ENCODE data around the gene TOR4A. TPM values are rescaled to one million over a fixed set of nuclear protein-coding genes. Genes with fewer than 3 reads are reported as not detected.

Gene TOR4A
- total and polyA plus RNA-seq, 2 experiments from 2014 or later = 2.0 to 19.0 TPM

Other genes with a start within 250 kb of the TOR4A start
- 14.2 and 16.0 TPM in 2 replicates for gene ABCA2, start 249.5 kb upstream of the TOR4A start, total RNA-seq (2014; rRNA removed; shearing (Covaris generic))
- 5.6 and 7.0 TPM in 2 replicates for gene ABCA2, start 249.5 kb upstream of the TOR4A start, polyA plus RNA-seq (2016; fragmentation: Nextera tagmentation; extraction: Ambion mirVana)
- gene FUT7, start 245.6 kb upstream of the TOR4A start, total RNA-seq (2014; rRNA removed; shearing (Covaris generic)) = not detected in 2 replicates
- gene FUT7, start 245.6 kb upstream of the TOR4A start, polyA plus RNA-seq (2016; fragmentation: Nextera tagmentation; extraction: Ambion mirVana) = not detected in 2 replicates
- gene NPDC1, start 231.5 kb upstream of the TOR4A start, total RNA-seq (2014; rRNA removed; shearing (Covaris generic)) = 26.2 and 34.3 TPM in 2 replicates
- gene NPDC1, start 231.5 kb upstream of the TOR4A start, polyA plus RNA-seq (2016; fragmentation: Nextera tagmentation; extraction: Ambion mirVana) = 35.5 and 36.7 TPM in 2 replicates
- gene ENTPD2, start 223.7 kb upstream of the TOR4A start, total RNA-seq (2014; rRNA removed; shearing (Covaris generic)) = 1.1 and 1.9 TPM in 2 replicates
- 1.8 and 2.9 TPM in 2 replicates for gene ENTPD2, start 223.7 kb upstream of the TOR4A start, polyA plus RNA-seq (2016; fragmentation: Nextera tagmentation; extraction: Ambion mirVana)
- 55.1 and 60.3 TPM in 2 replicates for gene SAPCD2, start 207.2 kb upstream of the TOR4A start, total RNA-seq (2014; rRNA removed; shearing (Covaris generic))
- 13.4 and 14.5 TPM in 2 replicates for gene SAPCD2, start 207.2 kb upstream of the TOR4A start, polyA plus RNA-seq (2016; fragmentation: Nextera tagmentation; extraction: Ambion mirVana)
- gene UAP1L1, start 200.2 kb upstream of the TOR4A start, total RNA-seq (2014; rRNA removed; shearing (Covaris generic)) = 5.5 and 8.1 TPM in 2 replicates
- gene UAP1L1, start 200.2 kb upstream of the TOR4A start, polyA plus RNA-seq (2016; fragmentation: Nextera tagmentation; extraction: Ambion mirVana) = 2.5 and 3.4 TPM in 2 replicates
- gene MAN1B1, start 190.7 kb upstream of the TOR4A start, total RNA-seq (2014; rRNA removed; shearing (Covaris generic)) = 35.7 and 39.9 TPM in 2 replicates
- gene MAN1B1, start 190.7 kb upstream of the TOR4A start, polyA plus RNA-seq (2016; fragmentation: Nextera tagmentation; extraction: Ambion mirVana) = 15.7 and 18.2 TPM in 2 replicates
- 9.7 and 19.7 TPM in 2 replicates for gene DPP7, start 163.0 kb upstream of the TOR4A start, total RNA-seq (2014; rRNA removed; shearing (Covaris generic))
- gene DPP7, start 163.0 kb upstream of the TOR4A start, polyA plus RNA-seq (2016; fragmentation: Nextera tagmentation; extraction: Ambion mirVana) = 25.2 and 26.8 TPM in 2 replicates
- 2.1 and 5.5 TPM in 2 replicates for gene GRIN1, start 138.6 kb upstream of the TOR4A start, total RNA-seq (2014; rRNA removed; shearing (Covaris generic))
- 2.5 and 2.7 TPM in 2 replicates for gene GRIN1, start 138.6 kb upstream of the TOR4A start, polyA plus RNA-seq (2016; fragmentation: Nextera tagmentation; extraction: Ambion mirVana)
- 0.16 and 0.21 TPM in 2 replicates for gene LRRC26, start 107.7 kb upstream of the TOR4A start, total RNA-seq (2014; rRNA removed; shearing (Covaris generic))
- 3.0 and 4.3 TPM in 2 replicates for gene LRRC26, start 107.7 kb upstream of the TOR4A start, polyA plus RNA-seq (2016; fragmentation: Nextera tagmentation; extraction: Ambion mirVana)
- not detected in 2 replicates for gene TMEM210, start 105.7 kb upstream of the TOR4A start, total RNA-seq (2014; rRNA removed; shearing (Covaris generic))
- not detected in 2 replicates for gene TMEM210, start 105.7 kb upstream of the TOR4A start, polyA plus RNA-seq (2016; fragmentation: Nextera tagmentation; extraction: Ambion mirVana)
- gene ANAPC2, start 89.2 kb upstream of the TOR4A start, total RNA-seq (2014; rRNA removed; shearing (Covaris generic)) = 41.5 and 42.9 TPM in 2 replicates
- gene ANAPC2, start 89.2 kb upstream of the TOR4A start, polyA plus RNA-seq (2016; fragmentation: Nextera tagmentation; extraction: Ambion mirVana) = 16.4 and 19.2 TPM in 2 replicates
- gene SSNA1, start 89.0 kb upstream of the TOR4A start, total RNA-seq (2014; rRNA removed; shearing (Covaris generic)) = 91.5 and 132 TPM in 2 replicates
- gene SSNA1, start 89.0 kb upstream of the TOR4A start, polyA plus RNA-seq (2016; fragmentation: Nextera tagmentation; extraction: Ambion mirVana) = 154 TPM in 2 replicates
- gene TPRN, start 77.0 kb upstream of the TOR4A start, total RNA-seq (2014; rRNA removed; shearing (Covaris generic)) = 29.2 and 29.3 TPM in 2 replicates
- gene TPRN, start 77.0 kb upstream of the TOR4A start, polyA plus RNA-seq (2016; fragmentation: Nextera tagmentation; extraction: Ambion mirVana) = 6.4 and 9.1 TPM in 2 replicates
- gene TMEM203, start 72.1 kb upstream of the TOR4A start, total RNA-seq (2014; rRNA removed; shearing (Covaris generic)) = 43.2 and 53.4 TPM in 2 replicates
- 32.7 and 37.4 TPM in 2 replicates for gene TMEM203, start 72.1 kb upstream of the TOR4A start, polyA plus RNA-seq (2016; fragmentation: Nextera tagmentation; extraction: Ambion mirVana)
- 25.4 and 38.1 TPM in 2 replicates for gene NDOR1, start 72.0 kb upstream of the TOR4A start, total RNA-seq (2014; rRNA removed; shearing (Covaris generic))
- gene NDOR1, start 72.0 kb upstream of the TOR4A start, polyA plus RNA-seq (2016; fragmentation: Nextera tagmentation; extraction: Ambion mirVana) = 19.4 and 19.7 TPM in 2 replicates
- gene RNF208, start 55.5 kb upstream of the TOR4A start, total RNA-seq (2014; rRNA removed; shearing (Covaris generic)) = 1.4 and 1.9 TPM in 2 replicates
- 5.6 and 7.4 TPM in 2 replicates for gene RNF208, start 55.5 kb upstream of the TOR4A start, polyA plus RNA-seq (2016; fragmentation: Nextera tagmentation; extraction: Ambion mirVana)
- gene CYSRT1, start 52.6 kb upstream of the TOR4A start, total RNA-seq (2014; rRNA removed; shearing (Covaris generic)) = 1.4 and 2.0 TPM in 2 replicates
- 2.0 and 3.2 TPM in 2 replicates for gene CYSRT1, start 52.6 kb upstream of the TOR4A start, polyA plus RNA-seq (2016; fragmentation: Nextera tagmentation; extraction: Ambion mirVana)
- gene RNF224, start 50.2 kb upstream of the TOR4A start, total RNA-seq (2014; rRNA removed; shearing (Covaris generic)) = 0.63 TPM in 1 of 2 replicates, not detected in the other
- gene RNF224, start 50.2 kb upstream of the TOR4A start, polyA plus RNA-seq (2016; fragmentation: Nextera tagmentation; extraction: Ambion mirVana) = not detected in 2 replicates
- gene SLC34A3, start 46.8 kb upstream of the TOR4A start, total RNA-seq (2014; rRNA removed; shearing (Covaris generic)) = not detected in 2 replicates
- not detected in 2 replicates for gene SLC34A3, start 46.8 kb upstream of the TOR4A start, polyA plus RNA-seq (2016; fragmentation: Nextera tagmentation; extraction: Ambion mirVana)
- gene TUBB4B, start 36.4 kb upstream of the TOR4A start, total RNA-seq (2014; rRNA removed; shearing (Covaris generic)) = 334 and 374 TPM in 2 replicates
- 389 and 408 TPM in 2 replicates for gene TUBB4B, start 36.4 kb upstream of the TOR4A start, polyA plus RNA-seq (2016; fragmentation: Nextera tagmentation; extraction: Ambion mirVana)
- not detected in 2 replicates for gene STPG3, start 26.4 kb upstream of the TOR4A start, total RNA-seq (2014; rRNA removed; shearing (Covaris generic))
- not detected in 2 replicates for gene STPG3, start 26.4 kb upstream of the TOR4A start, polyA plus RNA-seq (2016; fragmentation: Nextera tagmentation; extraction: Ambion mirVana)
- gene NELFB, start 22.4 kb upstream of the TOR4A start, total RNA-seq (2014; rRNA removed; shearing (Covaris generic)) = 79.5 and 97.3 TPM in 2 replicates
- gene NELFB, start 22.4 kb upstream of the TOR4A start, polyA plus RNA-seq (2016; fragmentation: Nextera tagmentation; extraction: Ambion mirVana) = 30.0 and 31.2 TPM in 2 replicates
- 39.0 and 55.1 TPM in 2 replicates for gene NRARP, start 24.5 kb downstream of the TOR4A start, total RNA-seq (2014; rRNA removed; shearing (Covaris generic))
- gene NRARP, start 24.5 kb downstream of the TOR4A start, polyA plus RNA-seq (2016; fragmentation: Nextera tagmentation; extraction: Ambion mirVana) = 4.0 and 4.8 TPM in 2 replicates
- 3.6 and 4.4 TPM in 2 replicates for gene EXD3, start 145.4 kb downstream of the TOR4A start, total RNA-seq (2014; rRNA removed; shearing (Covaris generic))
- gene EXD3, start 145.4 kb downstream of the TOR4A start, polyA plus RNA-seq (2016; fragmentation: Nextera tagmentation; extraction: Ambion mirVana) = 9.7 and 9.9 TPM in 2 replicates
- 0.59 and 0.62 TPM in 2 replicates for gene NOXA1, start 145.7 kb downstream of the TOR4A start, total RNA-seq (2014; rRNA removed; shearing (Covaris generic))
- 0.68 and 1.4 TPM in 2 replicates for gene NOXA1, start 145.7 kb downstream of the TOR4A start, polyA plus RNA-seq (2016; fragmentation: Nextera tagmentation; extraction: Ambion mirVana)
- gene ENTPD8, start 163.6 kb downstream of the TOR4A start, total RNA-seq (2014; rRNA removed; shearing (Covaris generic)) = 0.42 and 1.6 TPM in 2 replicates
- 0.89 and 1.1 TPM in 2 replicates for gene ENTPD8, start 163.6 kb downstream of the TOR4A start, polyA plus RNA-seq (2016; fragmentation: Nextera tagmentation; extraction: Ambion mirVana)
- 87.0 and 103 TPM in 2 replicates for gene NSMF, start 181.6 kb downstream of the TOR4A start, total RNA-seq (2014; rRNA removed; shearing (Covaris generic))
- gene NSMF, start 181.6 kb downstream of the TOR4A start, polyA plus RNA-seq (2016; fragmentation: Nextera tagmentation; extraction: Ambion mirVana) = 20.3 and 22.3 TPM in 2 replicates

Measured in GM23338 (cell line).